Fibroblast of lung (primary cell): ENCODE results near the gene CD3G.

ENCODE experiments used
- CTCF ChIP-seq, 2 donors: IDR thresholded peaks in 1 of 2; conservative IDR thresholded peaks in 1 of 2; 1 replicate in 1 of 2; 2 replicates in 1 of 2; pipeline ENCODE4 v1.5.1; 2011 to 2012; ENCODE audit warnings: low read length in 2 of 2, control low read depth in 1 of 2, inconsistent platforms in 1 of 2, low read depth in 1 of 2, mild to moderate bottlenecking in 1 of 2
- EZH2 ChIP-seq: IDR thresholded peaks from 2 replicates; pipeline ENCODE4 v1.5.1; 2012; ENCODE audit warnings: low read length, control low read depth, mild to moderate bottlenecking; ENCODE audit errors: missing control alignments

GRCh38 chr11:118314988-118315411 lies 29.1 kb upstream of the CD3G start:
- TF ChIP-seq CTCF (conservative IDR thresholded peaks at IDR 0.05 in 1 of 2, IDR thresholded peaks at IDR 0.05 in 1 of 2; ENCODE audit: low read depth in 1 of 2, low read length in 2 of 2): no peak
- no peak for TF ChIP-seq EZH2
